HepG2 (cell line): Measurements from ENCODE around the gene AJUBA. TPM values are rescaled to one million over a fixed set of nuclear protein-coding genes. Genes with fewer than 3 reads are reported as not detected.

Source experiments
- HOXA9 ChIP-seq: sonication (generic); formaldehyde crosslinking; IDR thresholded peaks from 2 replicates; pipeline ENCODE4 v1.8.1; 2022; ENCODE audit warnings: missing genetic modification reagents, mild to moderate bottlenecking, moderate library complexity, borderline replicate concordance
- MAFG ChIP-seq: sonication (generic); formaldehyde crosslinking; IDR thresholded peaks from 2 replicates; pipeline ENCODE4 v1.5.1; 2020; ENCODE audit warnings: mild to moderate bottlenecking, missing genetic modification reagents
- MTA1 ChIP-seq: sonication (generic); formaldehyde crosslinking; IDR thresholded peaks from 2 replicates; pipeline ENCODE4 v1.4.0; 2020; ENCODE audit warnings: missing genetic modification reagents, mild to moderate bottlenecking, borderline replicate concordance
- NFIC ChIP-seq: IDR thresholded peaks from 2 replicates; pipeline ENCODE4 v1.6.1; 2012; ENCODE audit warnings: mild to moderate bottlenecking, low read length, inconsistent platforms
- POLR2AphosphoS5 ChIP-seq: IDR thresholded peaks from 2 replicates; pipeline ENCODE4 v1.6.1; 2012; ENCODE audit warnings: low read depth, low read length
- STAG1 ChIP-seq: sonication (generic); formaldehyde crosslinking; IDR thresholded peaks from 2 replicates; pipeline ENCODE4 v1.4.0; 2020; ENCODE audit warnings: missing genetic modification reagents
- THAP11 ChIP-seq: IDR thresholded peaks from 2 replicates; pipeline ENCODE4 v1.6.1; 2016; ENCODE audit warnings: missing biosample characterization, missing genetic modification reagents
- ZBTB20 ChIP-seq: sonication (generic); formaldehyde crosslinking; IDR thresholded peaks from 2 replicates; pipeline ENCODE4 v1.8.1; 2023; ENCODE audit warnings: missing genetic modification reagents, low read depth, mild to moderate bottlenecking, borderline replicate concordance
- ZFP62 ChIP-seq: sonication (generic); formaldehyde crosslinking; IDR thresholded peaks from 2 replicates; pipeline ENCODE4 v1.4.0; 2020; ENCODE audit warnings: missing genetic modification reagents
- ZNF264 ChIP-seq: sonication (generic); formaldehyde crosslinking; IDR thresholded peaks from 2 replicates; pipeline ENCODE4 v1.4.0; 2020; ENCODE audit warnings: missing genetic modification reagents
- ZNF274 ChIP-seq: sonication (generic); formaldehyde crosslinking; IDR thresholded peaks from 2 replicates; pipeline ENCODE4 v1.5.1; 2020; ENCODE audit warnings: mild to moderate bottlenecking, missing genetic modification reagents
- ZNF275 ChIP-seq: sonication (generic); formaldehyde crosslinking; IDR thresholded peaks from 2 replicates; pipeline ENCODE4 v1.8.0; 2022; ENCODE audit warnings: missing genetic modification reagents, mild to moderate bottlenecking, inconsistent platforms, borderline replicate concordance
- ZNF672 ChIP-seq: sonication (generic); formaldehyde crosslinking; IDR thresholded peaks from 2 replicates; pipeline ENCODE4 v1.8.1; 2022; ENCODE audit warnings: missing genetic modification reagents
- ZNF7 ChIP-seq: IDR thresholded peaks from 2 replicates; pipeline ENCODE4 v1.6.1; 2016; ENCODE audit warnings: missing biosample characterization, missing genetic modification reagents
- ZNF703 ChIP-seq: sonication (generic); formaldehyde crosslinking; IDR thresholded peaks from 2 replicates; pipeline ENCODE4 v1.5.1; 2020; ENCODE audit warnings: missing genetic modification reagents, mild to moderate bottlenecking, moderate library complexity, borderline replicate concordance
- ZNF747 ChIP-seq: sonication (generic); formaldehyde crosslinking; IDR thresholded peaks from 2 replicates; pipeline ENCODE4 v1.8.1; 2023; ENCODE audit warnings: missing genetic modification reagents, mild to moderate bottlenecking, borderline replicate concordance
- polyA plus RNA-seq, 8 experiments: library from polyadenylated mRNA; depleted of rRNA in 3 of 8; stranded (reverse) in 7 of 8; unstranded in 1 of 8; fragments of >200 nt; fragmentation: Illumina TruSeq in 4 of 8; extraction: Trizol in 4 of 8; gene quantifications; 2 replicates each; pipeline versions ENCODE4 v1.2.1 to v1.2.3, GENCODE V29; 2011 to 2016; ENCODE audit warnings: low read depth in 4 of 8, missing spikeins in 1 of 8, mixed read lengths in 1 of 8; ENCODE audit not compliant: insufficient read depth in 1 of 8
- total RNA-seq, 5 experiments: library from RNA; depleted of rRNA; stranded (reverse); fragments of >200 nt; fragmentation: Illumina TruSeq; extraction: Trizol; gene quantifications; 2 replicates each; pipeline ENCODE4 v1.2.3, GENCODE V29; 2016; ENCODE audit warnings: low read depth in 1 of 5
- TF ChIP-seq, protein P1 (sequence below): sonication (generic); formaldehyde crosslinking; IDR thresholded peaks from 2 replicates; pipeline ENCODE4 v1.5.1; 2020; ENCODE audit warnings: missing genetic modification reagents, mild to moderate bottlenecking, borderline replicate concordance
- TF ChIP-seq, protein P2 (sequence below): IDR thresholded peaks from 2 replicates; pipeline ENCODE4 v1.6.1; 2016; ENCODE audit warnings: mild to moderate bottlenecking
- TF ChIP-seq, protein P3 (sequence below): sonication (generic); formaldehyde crosslinking; IDR thresholded peaks from 2 replicates; pipeline ENCODE4 v1.5.0; 2020; ENCODE audit warnings: missing genetic modification reagents
- TF ChIP-seq, protein P4 (sequence below): sonication (generic); formaldehyde crosslinking; IDR thresholded peaks from 2 replicates; pipeline ENCODE4 v1.5.0; 2020; ENCODE audit warnings: mild to moderate bottlenecking, missing genetic modification reagents

AJUBA gene
- total and polyA plus RNA-seq, 2 of the 13 experiments (the other 11 are each of a cell fraction or from before 2014, with no cell fraction given) = 157 to 241 TPM

- TF ChIP-seq, protein P1, sequence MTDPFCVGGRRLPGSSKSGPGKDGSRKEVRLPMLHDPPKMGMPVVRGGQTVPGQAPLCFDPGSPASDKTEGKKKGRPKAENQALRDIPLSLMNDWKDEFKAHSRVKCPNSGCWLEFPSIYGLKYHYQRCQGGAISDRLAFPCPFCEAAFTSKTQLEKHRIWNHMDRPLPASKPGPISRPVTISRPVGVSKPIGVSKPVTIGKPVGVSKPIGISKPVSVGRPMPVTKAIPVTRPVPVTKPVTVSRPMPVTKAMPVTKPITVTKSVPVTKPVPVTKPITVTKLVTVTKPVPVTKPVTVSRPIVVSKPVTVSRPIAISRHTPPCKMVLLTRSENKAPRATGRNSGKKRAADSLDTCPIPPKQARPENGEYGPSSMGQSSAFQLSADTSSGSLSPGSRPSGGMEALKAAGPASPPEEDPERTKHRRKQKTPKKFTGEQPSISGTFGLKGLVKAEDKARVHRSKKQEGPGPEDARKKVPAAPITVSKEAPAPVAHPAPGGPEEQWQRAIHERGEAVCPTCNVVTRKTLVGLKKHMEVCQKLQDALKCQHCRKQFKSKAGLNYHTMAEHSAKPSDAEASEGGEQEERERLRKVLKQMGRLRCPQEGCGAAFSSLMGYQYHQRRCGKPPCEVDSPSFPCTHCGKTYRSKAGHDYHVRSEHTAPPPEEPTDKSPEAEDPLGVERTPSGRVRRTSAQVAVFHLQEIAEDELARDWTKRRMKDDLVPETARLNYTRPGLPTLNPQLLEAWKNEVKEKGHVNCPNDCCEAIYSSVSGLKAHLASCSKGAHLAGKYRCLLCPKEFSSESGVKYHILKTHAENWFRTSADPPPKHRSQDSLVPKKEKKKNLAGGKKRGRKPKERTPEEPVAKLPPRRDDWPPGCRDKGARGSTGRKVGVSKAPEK (CRISPR knock-in tag) = peak; percentile 100
- TF ChIP-seq ZNF672 (CRISPR knock-in tag) (no peak), MAFG (no peak), ZNF274 (CRISPR knock-in tag) (peak; percentile 98), ZFP62 (CRISPR knock-in tag) (no peak), MTA1 (CRISPR knock-in tag) (peak; percentile 100), ZNF703 (CRISPR knock-in tag) (no peak), POLR2AphosphoS5 (peak; percentile 95), ZNF7 (CRISPR knock-in tag) (0 out of 2 replicates have a peak, but pooled peaks have one; percentile 30), ZBTB20 (CRISPR knock-in tag) (peak; percentile 97), HOXA9 (CRISPR knock-in tag) (no peak), STAG1 (no peak), ZNF747 (CRISPR knock-in tag) (peak; percentile 72; the same call in 1 of the 2 replicates), THAP11 (CRISPR knock-in tag) (peak; percentile 90), NFIC (no peak), ZNF264 (CRISPR knock-in tag) (no peak), ZNF275 (no peak)
- TF ChIP-seq, protein P2, sequence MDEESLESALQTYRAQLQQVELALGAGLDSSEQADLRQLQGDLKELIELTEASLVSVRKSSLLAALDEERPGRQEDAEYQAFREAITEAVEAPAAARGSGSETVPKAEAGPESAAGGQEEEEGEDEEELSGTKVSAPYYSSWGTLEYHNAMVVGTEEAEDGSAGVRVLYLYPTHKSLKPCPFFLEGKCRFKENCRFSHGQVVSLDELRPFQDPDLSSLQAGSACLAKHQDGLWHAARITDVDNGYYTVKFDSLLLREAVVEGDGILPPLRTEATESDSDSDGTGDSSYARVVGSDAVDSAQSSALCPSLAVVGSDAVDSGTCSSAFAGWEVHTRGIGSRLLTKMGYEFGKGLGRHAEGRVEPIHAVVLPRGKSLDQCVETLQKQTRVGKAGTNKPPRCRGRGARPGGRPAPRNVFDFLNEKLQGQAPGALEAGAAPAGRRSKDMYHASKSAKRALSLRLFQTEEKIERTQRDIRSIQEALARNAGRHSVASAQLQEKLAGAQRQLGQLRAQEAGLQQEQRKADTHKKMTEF (CRISPR knock-in tag) = peak; percentile 97; the same call in 1 of the 2 replicates
- TF ChIP-seq, protein P3, sequence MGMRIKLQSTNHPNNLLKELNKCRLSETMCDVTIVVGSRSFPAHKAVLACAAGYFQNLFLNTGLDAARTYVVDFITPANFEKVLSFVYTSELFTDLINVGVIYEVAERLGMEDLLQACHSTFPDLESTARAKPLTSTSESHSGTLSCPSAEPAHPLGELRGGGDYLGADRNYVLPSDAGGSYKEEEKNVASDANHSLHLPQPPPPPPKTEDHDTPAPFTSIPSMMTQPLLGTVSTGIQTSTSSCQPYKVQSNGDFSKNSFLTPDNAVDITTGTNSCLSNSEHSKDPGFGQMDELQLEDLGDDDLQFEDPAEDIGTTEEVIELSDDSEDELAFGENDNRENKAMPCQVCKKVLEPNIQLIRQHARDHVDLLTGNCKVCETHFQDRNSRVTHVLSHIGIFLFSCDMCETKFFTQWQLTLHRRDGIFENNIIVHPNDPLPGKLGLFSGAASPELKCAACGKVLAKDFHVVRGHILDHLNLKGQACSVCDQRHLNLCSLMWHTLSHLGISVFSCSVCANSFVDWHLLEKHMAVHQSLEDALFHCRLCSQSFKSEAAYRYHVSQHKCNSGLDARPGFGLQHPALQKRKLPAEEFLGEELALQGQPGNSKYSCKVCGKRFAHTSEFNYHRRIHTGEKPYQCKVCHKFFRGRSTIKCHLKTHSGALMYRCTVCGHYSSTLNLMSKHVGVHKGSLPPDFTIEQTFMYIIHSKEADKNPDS (CRISPR knock-in tag) = no peak
- TF ChIP-seq, protein P4, sequence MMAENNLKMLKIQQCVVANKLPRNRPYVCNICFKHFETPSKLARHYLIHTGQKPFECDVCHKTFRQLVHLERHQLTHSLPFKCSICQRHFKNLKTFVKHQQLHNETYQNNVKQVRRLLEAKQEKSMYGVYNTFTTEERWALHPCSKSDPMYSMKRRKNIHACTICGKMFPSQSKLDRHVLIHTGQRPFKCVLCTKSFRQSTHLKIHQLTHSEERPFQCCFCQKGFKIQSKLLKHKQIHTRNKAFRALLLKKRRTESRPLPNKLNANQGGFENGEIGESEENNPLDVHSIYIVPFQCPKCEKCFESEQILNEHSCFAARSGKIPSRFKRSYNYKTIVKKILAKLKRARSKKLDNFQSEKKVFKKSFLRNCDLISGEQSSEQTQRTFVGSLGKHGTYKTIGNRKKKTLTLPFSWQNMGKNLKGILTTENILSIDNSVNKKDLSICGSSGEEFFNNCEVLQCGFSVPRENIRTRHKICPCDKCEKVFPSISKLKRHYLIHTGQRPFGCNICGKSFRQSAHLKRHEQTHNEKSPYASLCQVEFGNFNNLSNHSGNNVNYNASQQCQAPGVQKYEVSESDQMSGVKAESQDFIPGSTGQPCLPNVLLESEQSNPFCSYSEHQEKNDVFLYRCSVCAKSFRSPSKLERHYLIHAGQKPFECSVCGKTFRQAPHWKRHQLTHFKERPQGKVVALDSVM (CRISPR knock-in tag) = no peak
Observed at GRCh38 chr14:22982477-22983245, at the start of gene AJUBA (continued).
